Right lobe of liver (tissue), 4 donors: ENCODE data around the gene PTPRK.

Experiments
- CTCF ChIP-seq, 4 donors: fragments of 200-600 bp in 3 of 4; fragments of 450-650 bp in 1 of 4; IDR thresholded peaks; one replicate each; pipeline versions ENCODE4 v1.5.1 to v1.8.0; 2016 to 2022; ENCODE audit warnings: antibody characterized with exemption in 4 of 4, mild to moderate bottlenecking in 2 of 4
- POLR2A ChIP-seq: fragments of 450-650 bp; IDR thresholded peaks from one replicate; pipeline ENCODE4 v1.6.1; 2017; ENCODE audit warnings: antibody characterized with exemption, mild to moderate bottlenecking
- donor health status: DM: no; HTN: no; CAD: no.
- donor health status: DM: no; HTN: no; CAD: no.
- donor health status: DM: no; HTN: yes; CAD: no.

- no peak for TF ChIP-seq CTCF (IDR thresholded peaks at IDR 0.05)
- no peak for TF ChIP-seq POLR2A
Observed at GRCh38 chr6:128162423-128162822, 358.0 kb downstream of the PTPRK start.
